ENCODE measurements around the gene ARL5C.

DNA sequence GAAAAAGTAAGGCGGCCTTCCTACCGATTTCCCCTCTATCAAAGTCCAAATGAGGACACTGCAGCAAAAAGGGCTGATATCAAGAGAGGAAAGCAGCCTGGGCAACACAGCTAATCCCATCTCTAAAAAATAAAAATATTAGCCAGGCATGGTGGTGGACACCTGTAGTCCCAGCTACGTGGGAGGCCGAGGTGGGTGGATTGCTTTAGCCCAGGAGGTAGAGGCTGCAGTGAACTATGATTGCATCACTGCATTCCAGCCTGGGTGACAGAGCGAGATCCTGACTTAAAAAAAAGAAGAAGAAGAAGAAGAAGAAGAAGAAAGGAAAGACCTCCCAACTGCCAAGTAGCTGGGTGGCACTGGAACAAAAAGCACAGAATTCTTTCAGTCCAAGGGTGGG lies 17.1 kb upstream of the ARL5C start:
- TF ChIP-seq, protein P1, sequence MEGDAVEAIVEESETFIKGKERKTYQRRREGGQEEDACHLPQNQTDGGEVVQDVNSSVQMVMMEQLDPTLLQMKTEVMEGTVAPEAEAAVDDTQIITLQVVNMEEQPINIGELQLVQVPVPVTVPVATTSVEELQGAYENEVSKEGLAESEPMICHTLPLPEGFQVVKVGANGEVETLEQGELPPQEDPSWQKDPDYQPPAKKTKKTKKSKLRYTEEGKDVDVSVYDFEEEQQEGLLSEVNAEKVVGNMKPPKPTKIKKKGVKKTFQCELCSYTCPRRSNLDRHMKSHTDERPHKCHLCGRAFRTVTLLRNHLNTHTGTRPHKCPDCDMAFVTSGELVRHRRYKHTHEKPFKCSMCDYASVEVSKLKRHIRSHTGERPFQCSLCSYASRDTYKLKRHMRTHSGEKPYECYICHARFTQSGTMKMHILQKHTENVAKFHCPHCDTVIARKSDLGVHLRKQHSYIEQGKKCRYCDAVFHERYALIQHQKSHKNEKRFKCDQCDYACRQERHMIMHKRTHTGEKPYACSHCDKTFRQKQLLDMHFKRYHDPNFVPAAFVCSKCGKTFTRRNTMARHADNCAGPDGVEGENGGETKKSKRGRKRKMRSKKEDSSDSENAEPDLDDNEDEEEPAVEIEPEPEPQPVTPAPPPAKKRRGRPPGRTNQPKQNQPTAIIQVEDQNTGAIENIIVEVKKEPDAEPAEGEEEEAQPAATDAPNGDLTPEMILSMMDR (conservative IDR thresholded peaks at IDR 0.05): no peak
- no peak for TF ChIP-seq EZH2 (IDR thresholded peaks at IDR 0.05; ENCODE audit: low read depth)

Measured in PC-9 (cell line).